Measurements from ENCODE around the gene TSC22D2.

GRCh38 chr3:150391161-150391560 is 16.9 kb upstream of the TSC22D2 start:
- TF ChIP-seq POLR2A (IDR thresholded peaks at IDR 0.05; ENCODE audit: low read depth, low read length): no peak
- TF ChIP-seq POLR2AphosphoS5 (IDR thresholded peaks at IDR 0.05; ENCODE audit: low read depth, low read length): no peak

Data from GM12892 (cell line).